A673 (cell line): ENCODE results near the gene RARRES2.

Experiments used
- CTCF ChIP-seq: fragments of 300-800, 200-600 bp; sonication (generic); conservative IDR thresholded peaks from 2 replicates; pipeline ENCODE4 v1.5.1; 2017; ENCODE audit warnings: low read depth, mild to moderate bottlenecking, antibody characterized with exemption, low read length, moderate library complexity, mixed read lengths
- EZH2 ChIP-seq: fragments of 200-600 bp; sonication (generic); IDR thresholded peaks from 2 replicates; pipeline ENCODE4 v1.6.1; 2017; ENCODE audit warnings: borderline replicate concordance, low read depth, mild to moderate bottlenecking, mixed read lengths, antibody characterized with exemption, low read length; ENCODE audit not compliant: poor library complexity, severe bottlenecking

GRCh38 chr7:150322114-150322832 is 19.2 kb downstream of the RARRES2 start:
- TF ChIP-seq EZH2, result no peak
- TF ChIP-seq CTCF, result no peak
